Upper lobe of left lung (tissue), 4 donors: ENCODE data around the gene MXRA7.

Experiments used
- CTCF ChIP-seq, 6 experiments: fragments of 450-650 bp in 4 of 6; fragments of 200-600 bp in 2 of 6; sonication (generic) in 2 of 6; IDR thresholded peaks; one replicate each; pipeline ENCODE4 v1.5.1; 2016 to 2019; ENCODE audit warnings: antibody characterized with exemption in 6 of 6
- EP300 ChIP-seq, 4 donors: sonication (generic); formaldehyde crosslinking; IDR thresholded peaks; one replicate each; pipeline ENCODE4 v1.5.1; 2017; ENCODE audit warnings: antibody characterized with exemption in 4 of 4, control low read depth in 2 of 4
- POLR2A ChIP-seq, 4 donors: fragments of 450-650 bp; IDR thresholded peaks; one replicate each; pipeline ENCODE4 v1.5.1; 2016 to 2017; ENCODE audit warnings: antibody characterized with exemption in 4 of 4, mild to moderate bottlenecking in 2 of 4
- POLR2AphosphoS5 ChIP-seq, 2 donors: sonication (generic); formaldehyde crosslinking; IDR thresholded peaks; one replicate each; pipeline ENCODE4 v1.5.1; 2017; ENCODE audit warnings: antibody characterized with exemption in 2 of 2

- no peak for TF ChIP-seq CTCF (IDR thresholded peaks at IDR 0.05)
- no peak for TF ChIP-seq EP300 (IDR thresholded peaks at IDR 0.05)
- no peak for TF ChIP-seq POLR2AphosphoS5 (IDR thresholded peaks at IDR 0.05)
- TF ChIP-seq POLR2A (IDR thresholded peaks at IDR 0.05): no peak
Observed at GRCh38 chr17:76642994-76643393, 67.8 kb downstream of the MXRA7 start.
